ENCODE data around the gene APP.

The APP gene

DNA sequence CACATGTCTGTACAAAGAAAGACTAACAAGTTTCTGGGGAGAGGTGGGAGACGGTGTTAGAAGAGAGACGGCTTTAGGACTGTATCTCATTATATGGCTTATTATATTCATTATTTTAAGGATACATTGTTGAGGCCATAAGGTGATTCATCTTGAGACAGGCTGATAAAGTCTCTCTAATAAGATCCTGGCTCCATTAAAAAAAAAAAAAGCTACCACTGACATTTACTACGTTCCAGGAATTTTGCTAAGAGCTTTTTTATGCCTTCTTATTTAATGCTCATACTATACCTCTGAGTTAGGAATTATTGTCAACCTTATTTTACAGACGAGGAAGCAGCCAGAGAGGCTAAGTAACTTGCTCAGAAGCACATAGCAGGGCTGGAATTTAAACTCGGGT lies 262.1 kb downstream of the APP start:
- Histone ChIP-seq H3K9ac (ENCODE audit: low read depth, low read length) (no peak overlapping the region), H3K4me1 (ENCODE audit: insufficient read depth, low read length) (no peaks in the 10 kb centered on the region), H3K9me3 (ENCODE audit: control insufficient read depth, insufficient read depth, low read length) (no peaks in the 10 kb centered on the region), H3K36me3 (ENCODE audit: insufficient read depth, low read length) (peaks cover 3% of the 10 kb centered on the region)

DNA sequence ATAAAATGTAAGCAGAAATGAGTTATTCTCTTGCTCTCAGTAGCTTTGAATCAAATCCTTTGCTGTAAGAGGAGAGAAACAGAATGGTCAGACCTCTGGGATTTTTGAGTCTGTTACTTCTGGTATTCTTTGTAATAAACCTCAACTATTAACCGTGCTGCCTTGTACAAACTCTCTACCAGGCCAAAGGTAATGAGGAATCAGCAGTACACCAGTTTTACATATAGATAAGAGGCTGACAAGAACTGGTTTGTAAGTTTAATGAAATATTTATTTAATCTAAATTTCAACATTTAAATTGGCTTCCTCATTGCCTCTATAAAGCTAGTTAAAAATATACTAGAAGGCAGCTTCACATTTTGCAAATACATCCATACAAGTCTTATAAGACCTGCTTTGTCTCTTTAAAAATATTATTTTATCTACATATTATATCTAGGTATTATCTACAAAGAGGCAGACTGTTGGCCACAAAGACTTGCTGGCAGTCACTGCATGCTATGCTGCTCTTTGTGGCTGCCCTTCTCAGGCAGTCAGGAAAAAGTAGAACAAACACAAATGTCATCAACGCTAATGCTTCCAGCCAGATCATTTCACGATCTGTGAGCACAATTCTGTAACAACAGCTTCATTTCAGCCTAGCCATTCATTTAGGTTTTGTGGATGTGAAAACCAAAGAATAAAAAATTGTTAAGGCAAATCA lies 262.8 kb downstream of the APP start:
- Histone ChIP-seq H3K36me3 (ENCODE audit: insufficient read depth, low read length) (peaks cover 3% of the 10 kb centered on the region), H3K9me3 (ENCODE audit: control insufficient read depth, insufficient read depth, low read length) (no peaks in the 10 kb centered on the region), H3K4me1 (ENCODE audit: insufficient read depth, low read length) (no peaks in the 10 kb centered on the region), H3K9ac (ENCODE audit: low read depth, low read length) (no peak overlapping the region)

DNA sequence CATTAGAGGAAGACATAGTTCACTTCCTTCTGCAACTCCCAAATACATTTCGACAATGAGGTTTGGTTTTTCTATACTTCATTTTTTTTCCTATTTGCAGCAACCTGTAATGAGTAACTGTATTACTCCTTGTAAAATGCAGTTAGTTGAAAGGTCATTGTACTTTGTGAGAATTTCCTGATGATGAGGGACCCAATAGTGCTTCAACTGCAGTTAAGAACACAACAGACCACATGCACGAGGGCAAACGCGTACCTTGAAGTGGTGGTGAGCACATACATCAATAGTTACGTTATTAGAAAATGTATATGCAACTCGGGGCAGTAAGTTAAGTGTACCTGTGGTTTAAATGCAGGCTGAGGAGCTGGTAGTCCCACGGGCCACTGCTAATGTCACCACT lies 264.0 kb downstream of the APP start:
- no peaks in the 10 kb centered on the region for H3K4me1 ChIP-seq (ENCODE audit: insufficient read depth, low read length)
- no peaks in the 10 kb centered on the region for H3K9me3 ChIP-seq (ENCODE audit: control insufficient read depth, insufficient read depth, low read length)
- peaks cover 3% of the 10 kb centered on the region for H3K36me3 ChIP-seq (ENCODE audit: insufficient read depth, low read length)
- no peak overlapping the region for H3K9ac ChIP-seq (ENCODE audit: low read depth, low read length)

DNA sequence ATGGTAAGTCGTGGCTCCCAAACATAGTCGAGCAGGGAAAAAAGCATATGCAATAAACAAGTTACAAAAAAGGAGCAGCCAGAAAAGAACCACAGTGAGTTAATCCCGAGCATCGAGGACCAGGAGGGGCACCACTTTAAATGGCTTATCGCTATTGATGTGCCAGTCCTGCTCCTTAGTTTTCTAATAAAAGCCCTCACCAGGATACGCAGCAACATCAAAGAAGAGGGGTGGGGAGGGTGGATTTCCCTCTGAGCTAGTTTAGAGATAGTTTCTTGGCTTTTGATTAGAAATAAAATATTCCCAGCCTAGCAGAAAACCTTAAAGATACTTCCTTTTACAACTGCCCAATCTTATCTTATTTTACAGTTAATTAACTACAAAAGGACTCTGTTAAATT lies 265.4 kb downstream of the APP start:
- Histone ChIP-seq H3K4me1 (ENCODE audit: insufficient read depth, low read length) (no peaks in the 10 kb centered on the region), H3K36me3 (ENCODE audit: insufficient read depth, low read length) (peaks cover 3% of the 10 kb centered on the region), H3K9ac (ENCODE audit: low read depth, low read length) (no peak overlapping the region), H3K9me3 (ENCODE audit: control insufficient read depth, insufficient read depth, low read length) (no peaks in the 10 kb centered on the region)

DNA sequence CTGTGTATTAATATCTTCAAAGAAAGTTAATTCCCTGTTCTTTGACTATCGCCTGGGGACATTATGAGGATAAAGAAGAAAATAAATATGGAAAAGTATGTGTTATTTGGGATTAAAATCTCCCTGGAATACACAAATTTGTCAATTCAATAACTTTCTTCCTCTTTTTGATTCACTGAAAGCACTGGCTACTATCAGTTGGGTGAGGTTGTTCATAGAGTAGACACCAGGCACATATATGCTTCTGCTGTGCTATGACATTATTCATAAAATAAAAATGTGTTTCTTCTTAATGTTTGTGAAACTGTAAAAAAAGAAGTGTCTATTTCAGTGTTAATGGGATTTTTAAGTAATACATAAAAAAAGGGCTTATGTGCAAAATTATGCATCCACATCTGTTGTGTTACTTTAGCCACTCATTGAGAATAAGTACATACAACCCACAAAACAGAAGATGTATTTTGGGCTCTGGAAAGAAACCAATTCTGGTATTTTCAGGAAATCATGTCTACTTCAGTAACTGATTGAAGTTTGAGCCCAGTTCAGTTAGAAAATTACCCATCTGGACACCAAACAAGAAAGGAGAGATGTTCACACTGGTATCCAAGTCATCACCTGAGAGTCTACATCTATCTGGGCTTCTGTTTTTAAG lies 266.4 kb downstream of the APP start:
- Histone ChIP-seq H3K9ac (ENCODE audit: low read depth, low read length) (no peak overlapping the region), H3K36me3 (ENCODE audit: insufficient read depth, low read length) (peaks cover 5% of the 10 kb centered on the region)

DNA sequence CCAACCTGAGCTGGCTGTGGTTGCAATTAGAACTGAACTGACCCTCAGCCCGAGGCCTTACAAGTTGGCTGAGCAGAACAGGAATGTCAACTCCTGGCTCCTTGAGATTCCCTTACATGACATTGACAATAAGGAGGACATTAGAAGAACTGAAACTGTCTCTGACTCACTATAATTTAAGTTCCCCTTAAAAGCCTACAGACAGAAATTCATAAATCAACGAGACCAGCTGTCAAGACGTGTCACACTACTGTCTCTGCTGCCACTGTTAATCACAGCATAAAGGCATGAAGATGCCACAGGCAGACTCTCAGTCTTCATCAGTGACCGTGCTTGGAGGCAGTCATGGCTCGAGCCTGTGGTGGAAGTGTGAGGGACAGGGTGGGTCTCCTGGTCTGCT lies 267.0 kb downstream of the APP start:
- Histone ChIP-seq H3K4me1 (ENCODE audit: insufficient read depth, low read length) (no peaks in the 10 kb centered on the region), H3K36me3 (ENCODE audit: insufficient read depth, low read length) (peaks cover 10% of the 10 kb centered on the region), H3K9me3 (ENCODE audit: control insufficient read depth, insufficient read depth, low read length) (no peaks in the 10 kb centered on the region), H3K9ac (ENCODE audit: low read depth, low read length) (no peak overlapping the region)

More for the DNA sequence above, 266.4 kb downstream of the APP start:
- Histone ChIP-seq H3K9me3 (ENCODE audit: control insufficient read depth, insufficient read depth, low read length) (no peaks in the 10 kb centered on the region), H3K4me1 (ENCODE audit: insufficient read depth, low read length) (no peaks in the 10 kb centered on the region)

DNA sequence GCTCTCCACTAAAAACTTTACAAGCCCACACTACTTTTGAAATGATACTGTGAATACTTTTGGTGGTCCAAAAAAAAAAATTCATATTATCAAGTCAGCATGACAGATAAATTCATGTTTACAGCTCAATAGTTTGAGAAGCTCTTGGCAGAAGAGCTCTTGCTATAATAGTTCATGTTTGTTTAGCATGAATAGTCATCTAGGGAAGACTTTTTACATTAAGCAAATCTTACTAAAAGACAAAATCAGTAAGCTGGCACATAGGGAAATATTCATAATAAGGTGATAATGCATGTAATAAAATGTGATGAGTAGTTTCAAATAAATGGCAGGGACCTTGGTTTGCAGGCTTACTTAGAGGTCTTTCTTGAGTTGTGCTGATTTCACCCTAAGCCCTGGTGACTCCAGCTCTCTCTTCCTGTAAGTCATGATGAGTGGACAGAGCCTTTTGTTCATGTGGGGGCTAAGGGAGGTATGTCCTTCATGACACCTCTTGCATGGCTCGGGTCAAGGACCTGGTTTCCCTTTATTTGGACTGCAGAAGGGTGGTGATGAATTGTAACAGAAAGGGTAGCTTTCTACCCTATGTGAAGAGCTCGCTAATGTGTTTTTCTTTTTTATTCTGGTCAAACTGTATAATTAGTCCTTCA lies 269.1 kb downstream of the APP start:
- H3K36me3 ChIP-seq (ENCODE audit: insufficient read depth, low read length) = peaks cover 10% of the 10 kb centered on the region; the same call in 1 of the 2 replicates
- no peaks in the 10 kb centered on the region for H3K4me1 ChIP-seq (ENCODE audit: insufficient read depth, low read length)
- H3K9me3 ChIP-seq (ENCODE audit: control insufficient read depth, insufficient read depth, low read length) = no peaks in the 10 kb centered on the region
- H3K9ac ChIP-seq (ENCODE audit: low read depth, low read length) = no peak overlapping the region

DNA sequence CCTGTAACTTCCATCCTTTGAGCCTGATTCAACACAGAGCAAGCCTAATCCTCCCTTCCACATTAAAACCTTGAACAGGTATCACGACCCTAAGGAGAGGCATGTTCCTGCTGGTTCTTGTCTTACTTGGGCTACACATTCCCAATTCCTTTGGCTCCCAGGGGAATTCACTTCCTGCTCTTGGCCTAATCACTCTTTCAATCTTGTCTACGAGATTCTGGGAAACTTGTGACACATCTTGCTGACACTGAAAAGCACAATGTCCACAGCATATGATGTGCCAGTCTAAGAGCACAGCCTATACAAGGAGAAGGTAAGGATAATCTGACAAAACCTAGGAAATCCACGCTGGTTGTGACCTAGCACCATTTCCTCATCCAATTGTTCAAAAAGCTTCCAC lies 271.9 kb downstream of the APP start:
- H3K36me3 ChIP-seq (ENCODE audit: insufficient read depth, low read length) = peaks cover 17% of the 10 kb centered on the region

DNA sequence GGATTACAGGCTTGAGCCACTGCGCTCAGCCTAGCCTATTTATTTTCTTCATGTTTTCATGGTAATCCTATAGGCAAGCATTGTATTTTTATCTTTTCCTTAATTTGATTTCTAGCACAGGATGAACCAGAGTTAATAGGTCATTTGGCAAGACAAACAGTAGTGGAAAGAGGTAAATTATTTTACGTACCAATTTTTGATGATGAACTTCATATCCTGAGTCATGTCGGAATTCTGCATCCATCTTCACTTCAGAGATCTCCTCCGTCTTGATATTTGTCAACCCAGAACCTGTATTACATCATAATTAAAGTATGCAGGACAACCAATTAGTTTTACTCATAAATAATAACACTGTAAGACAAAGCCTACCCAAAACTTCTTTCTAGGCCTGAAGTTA lies 273.2 kb downstream of the APP start:
- H3K9me3 ChIP-seq (ENCODE audit: control insufficient read depth, insufficient read depth, low read length) = no peaks in the 10 kb centered on the region
- no peaks in the 10 kb centered on the region for H3K4me1 ChIP-seq (ENCODE audit: insufficient read depth, low read length)
- no peak overlapping the region for H3K9ac ChIP-seq (ENCODE audit: low read depth, low read length)
- H3K36me3 ChIP-seq (ENCODE audit: insufficient read depth, low read length) = peaks cover 18% of the 10 kb centered on the region

More for the DNA sequence above, 271.9 kb downstream of the APP start:
- Histone ChIP-seq H3K4me1 (ENCODE audit: insufficient read depth, low read length) (no peaks in the 10 kb centered on the region), H3K9me3 (ENCODE audit: control insufficient read depth, insufficient read depth, low read length) (no peaks in the 10 kb centered on the region), H3K9ac (ENCODE audit: low read depth, low read length) (no peak overlapping the region)

DNA sequence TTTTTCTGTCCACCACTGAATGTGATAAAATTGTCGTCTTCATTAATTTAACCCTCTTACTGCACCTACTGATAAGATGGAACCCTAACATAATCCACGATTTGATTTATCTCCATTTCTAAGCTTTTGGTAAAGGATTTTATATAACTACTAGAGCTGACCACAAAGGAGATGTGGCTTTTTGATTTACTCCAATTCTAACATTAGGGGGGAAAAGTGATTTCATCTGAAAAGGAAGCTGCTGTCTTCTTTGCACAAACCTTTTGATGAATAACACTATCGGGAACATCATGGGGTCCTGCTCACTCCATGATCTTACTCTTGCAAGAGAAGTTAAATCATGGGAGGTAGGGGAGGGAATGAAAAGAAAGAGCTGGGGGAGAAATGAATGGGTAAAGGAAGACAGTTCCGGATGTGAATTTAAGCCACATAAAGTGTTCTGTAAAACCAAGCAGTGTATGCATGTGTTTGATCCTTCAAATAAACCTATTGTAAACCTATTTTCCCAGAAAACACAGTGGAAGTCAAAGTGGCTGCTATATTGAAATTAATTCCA lies 274.0 kb downstream of the APP start:
- Histone ChIP-seq H3K9ac (ENCODE audit: low read depth, low read length) (no peak overlapping the region), H3K36me3 (ENCODE audit: insufficient read depth, low read length) (peaks cover 19% of the 10 kb centered on the region), H3K4me1 (ENCODE audit: insufficient read depth, low read length) (no peaks in the 10 kb centered on the region), H3K9me3 (ENCODE audit: control insufficient read depth, insufficient read depth, low read length) (no peaks in the 10 kb centered on the region)

DNA sequence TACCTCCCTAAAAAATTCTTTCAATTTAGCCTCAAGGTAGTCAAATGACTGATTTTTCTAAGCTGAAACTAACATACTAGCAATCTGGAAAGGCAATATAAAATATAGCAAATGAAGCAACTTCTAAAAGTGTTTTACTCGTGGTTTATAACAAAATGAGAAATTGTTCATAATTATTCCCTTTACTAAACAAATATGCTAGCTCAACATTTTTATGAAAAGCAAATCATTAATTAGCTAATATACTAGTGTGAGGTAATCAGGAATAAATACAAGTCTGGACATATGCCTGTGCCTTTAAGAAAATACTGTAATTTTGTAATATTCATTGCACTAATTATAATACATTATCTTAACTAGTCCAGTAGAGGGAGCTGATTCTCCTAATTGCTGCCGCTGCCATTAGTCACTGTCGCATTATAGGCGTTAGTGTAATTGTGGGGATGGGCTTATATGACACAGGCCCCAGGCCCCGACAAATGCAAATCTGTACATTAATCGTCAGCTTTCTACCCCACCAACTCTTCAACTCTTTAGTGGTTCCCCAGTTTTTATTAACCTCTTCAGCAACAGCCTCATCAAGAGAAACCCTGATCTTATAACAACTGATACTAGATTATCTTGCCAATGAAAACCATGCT lies 274.9 kb downstream of the APP start:
- H3K9me3 ChIP-seq (ENCODE audit: control insufficient read depth, insufficient read depth, low read length) = no peaks in the 10 kb centered on the region
- H3K36me3 ChIP-seq (ENCODE audit: insufficient read depth, low read length) = peaks cover 21% of the 10 kb centered on the region
- no peaks in the 10 kb centered on the region for H3K4me1 ChIP-seq (ENCODE audit: insufficient read depth, low read length)
- no peak overlapping the region for H3K9ac ChIP-seq (ENCODE audit: low read depth, low read length)

DNA sequence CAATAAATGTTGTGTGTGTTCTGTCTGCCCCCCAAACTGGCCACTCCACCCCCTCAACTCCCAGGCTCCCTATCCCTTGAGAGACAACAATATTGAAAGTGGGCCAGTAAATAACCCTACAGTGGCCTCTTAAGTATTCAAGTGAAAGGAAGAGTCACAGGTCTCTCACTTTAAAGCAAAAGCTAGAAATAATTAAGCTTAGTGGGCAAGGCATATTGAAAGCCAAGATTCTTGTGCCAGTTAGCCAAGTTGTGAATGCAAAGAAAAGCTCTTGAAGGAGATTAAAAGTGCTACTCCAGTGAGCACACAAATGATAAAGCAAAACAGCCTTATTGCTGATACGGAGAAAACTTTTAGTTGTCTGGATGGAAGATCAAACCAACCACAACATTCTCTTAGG lies 277.4 kb downstream of the APP start:
- Histone ChIP-seq H3K4me1 (ENCODE audit: insufficient read depth, low read length) (no peaks in the 10 kb centered on the region), H3K36me3 (ENCODE audit: insufficient read depth, low read length) (peaks cover 23% of the 10 kb centered on the region), H3K9ac (ENCODE audit: low read depth, low read length) (no peak overlapping the region), H3K9me3 (ENCODE audit: control insufficient read depth, insufficient read depth, low read length) (no peaks in the 10 kb centered on the region)

DNA sequence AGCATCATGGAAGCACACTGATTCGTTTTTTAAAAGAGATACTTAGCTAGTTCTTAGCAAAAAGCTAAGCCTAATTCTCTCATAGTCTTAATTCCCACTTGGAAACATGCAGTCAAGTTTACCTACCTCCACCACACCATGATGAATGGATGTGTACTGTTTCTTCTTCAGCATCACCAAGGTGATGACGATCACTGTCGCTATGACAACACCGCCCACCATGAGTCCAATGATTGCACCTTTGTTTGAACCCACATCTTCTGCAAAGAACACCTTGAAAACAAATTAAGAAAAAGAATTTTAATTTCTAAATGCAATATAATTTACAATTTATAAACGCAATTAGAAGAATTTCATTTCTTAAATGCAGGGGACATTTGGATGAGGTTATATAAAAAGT lies 279.0 kb downstream of the APP start:
- Histone ChIP-seq H3K36me3 (ENCODE audit: insufficient read depth, low read length) (peaks cover 27% of the 10 kb centered on the region), H3K9me3 (ENCODE audit: control insufficient read depth, insufficient read depth, low read length) (no peaks in the 10 kb centered on the region), H3K4me1 (ENCODE audit: insufficient read depth, low read length) (no peaks in the 10 kb centered on the region), H3K9ac (ENCODE audit: low read depth, low read length) (no peak overlapping the region)

DNA sequence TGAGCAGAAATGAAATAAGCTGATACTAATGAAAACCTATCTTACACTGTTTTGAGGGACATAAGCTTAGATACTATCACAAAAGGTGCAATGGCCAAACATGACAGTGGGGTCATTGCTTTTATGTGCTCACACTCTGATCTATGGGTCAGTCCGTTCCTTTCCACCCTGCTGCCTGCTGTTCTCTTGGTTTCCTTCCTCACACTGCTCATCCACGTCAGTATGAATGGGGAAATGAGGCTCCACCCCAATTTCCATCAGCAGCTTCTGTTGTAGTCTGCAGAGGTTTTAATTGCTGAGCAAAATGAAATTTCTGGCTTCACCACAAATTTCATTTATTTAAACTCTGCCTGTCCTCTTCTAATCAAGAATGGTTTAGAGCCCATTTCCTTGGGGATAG lies 280.6 kb downstream of the APP start:
- no peaks in the 10 kb centered on the region for H3K9me3 ChIP-seq (ENCODE audit: control insufficient read depth, insufficient read depth, low read length)
- H3K4me1 ChIP-seq (ENCODE audit: insufficient read depth, low read length) = no peaks in the 10 kb centered on the region
- H3K36me3 ChIP-seq (ENCODE audit: insufficient read depth, low read length) = peaks cover 36% of the 10 kb centered on the region
- no peak overlapping the region for H3K9ac ChIP-seq (ENCODE audit: low read depth, low read length)

Measured in ES-I3 (cell line).